Measurements from ENCODE around the gene PTPRK.

The PTPRK gene

DNA sequence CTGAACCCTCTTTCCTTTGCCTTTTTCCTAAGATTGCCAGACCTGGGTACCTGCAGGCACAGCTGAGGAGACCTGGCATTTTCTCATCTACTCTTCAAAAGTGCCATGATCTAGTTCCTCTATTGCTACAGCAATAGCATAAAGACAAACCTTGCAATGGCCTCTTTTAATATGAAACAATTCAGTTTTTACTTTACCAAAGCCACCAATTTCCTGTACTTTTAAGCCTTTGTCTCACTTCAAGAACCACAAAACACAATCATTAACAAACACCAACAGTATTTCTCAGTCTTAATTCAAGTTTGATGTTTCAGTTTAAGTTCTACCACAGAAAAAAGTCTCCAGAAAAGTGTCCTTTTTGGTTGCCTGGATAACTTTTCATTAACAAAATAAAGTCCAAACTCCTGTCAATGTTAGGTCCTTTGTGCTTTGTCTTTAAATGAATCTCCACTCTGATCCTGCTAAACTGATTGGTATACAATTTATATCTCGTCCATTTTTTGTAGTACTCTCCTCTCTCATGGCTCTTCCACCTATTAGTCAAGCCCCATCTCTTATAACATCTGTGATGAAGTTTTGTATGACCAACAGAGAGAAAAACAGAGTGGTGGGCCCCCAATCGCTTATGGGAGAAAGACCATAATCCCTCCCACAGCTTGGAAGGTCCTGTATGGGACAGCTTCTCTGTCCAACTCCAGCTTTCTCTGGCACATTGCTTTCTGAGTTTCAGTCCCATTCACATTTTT is 569.1 kb downstream of the PTPRK start:
- Histone ChIP-seq H3K27ac (ENCODE audit: low read length) (no peak overlapping the region), H3K4me1 (ENCODE audit: low read length) (peaks cover 24% of the 10 kb centered on the region), H3K36me3 (replicated peaks; ENCODE audit: low read depth, low read length) (no peaks in the 10 kb centered on the region), H3K4me2 (ENCODE audit: low read length) (no peak overlapping the region), H3K27me3 (ENCODE audit: low read depth, low read length) (no peaks in the 10 kb centered on the region), H3K4me3 (ENCODE audit: low read length) (no peak overlapping the region), H3K9me3 (ENCODE audit: insufficient read depth, low read length) (no peaks in the 10 kb centered on the region), H4K20me1 (ENCODE audit: insufficient read depth, low read length) (no peaks in the 10 kb centered on the region), H3K79me2 (ENCODE audit: low read length) (no peaks in the 10 kb centered on the region), H3K9ac (ENCODE audit: low read length) (no peak overlapping the region), H2AFZ (ENCODE audit: low read depth, low read length) (0 out of 2 replicates have a peak overlapping the region, but pooled peaks have one; percentile 15)
- TF ChIP-seq EZH2phosphoT487 (IDR thresholded peaks at IDR 0.05; ENCODE audit: low read depth), result no peak
- TF ChIP-seq, protein P1, sequence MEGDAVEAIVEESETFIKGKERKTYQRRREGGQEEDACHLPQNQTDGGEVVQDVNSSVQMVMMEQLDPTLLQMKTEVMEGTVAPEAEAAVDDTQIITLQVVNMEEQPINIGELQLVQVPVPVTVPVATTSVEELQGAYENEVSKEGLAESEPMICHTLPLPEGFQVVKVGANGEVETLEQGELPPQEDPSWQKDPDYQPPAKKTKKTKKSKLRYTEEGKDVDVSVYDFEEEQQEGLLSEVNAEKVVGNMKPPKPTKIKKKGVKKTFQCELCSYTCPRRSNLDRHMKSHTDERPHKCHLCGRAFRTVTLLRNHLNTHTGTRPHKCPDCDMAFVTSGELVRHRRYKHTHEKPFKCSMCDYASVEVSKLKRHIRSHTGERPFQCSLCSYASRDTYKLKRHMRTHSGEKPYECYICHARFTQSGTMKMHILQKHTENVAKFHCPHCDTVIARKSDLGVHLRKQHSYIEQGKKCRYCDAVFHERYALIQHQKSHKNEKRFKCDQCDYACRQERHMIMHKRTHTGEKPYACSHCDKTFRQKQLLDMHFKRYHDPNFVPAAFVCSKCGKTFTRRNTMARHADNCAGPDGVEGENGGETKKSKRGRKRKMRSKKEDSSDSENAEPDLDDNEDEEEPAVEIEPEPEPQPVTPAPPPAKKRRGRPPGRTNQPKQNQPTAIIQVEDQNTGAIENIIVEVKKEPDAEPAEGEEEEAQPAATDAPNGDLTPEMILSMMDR (IDR thresholded peaks at IDR 0.05; ENCODE audit: low read depth, low read length), result no peak

DNA sequence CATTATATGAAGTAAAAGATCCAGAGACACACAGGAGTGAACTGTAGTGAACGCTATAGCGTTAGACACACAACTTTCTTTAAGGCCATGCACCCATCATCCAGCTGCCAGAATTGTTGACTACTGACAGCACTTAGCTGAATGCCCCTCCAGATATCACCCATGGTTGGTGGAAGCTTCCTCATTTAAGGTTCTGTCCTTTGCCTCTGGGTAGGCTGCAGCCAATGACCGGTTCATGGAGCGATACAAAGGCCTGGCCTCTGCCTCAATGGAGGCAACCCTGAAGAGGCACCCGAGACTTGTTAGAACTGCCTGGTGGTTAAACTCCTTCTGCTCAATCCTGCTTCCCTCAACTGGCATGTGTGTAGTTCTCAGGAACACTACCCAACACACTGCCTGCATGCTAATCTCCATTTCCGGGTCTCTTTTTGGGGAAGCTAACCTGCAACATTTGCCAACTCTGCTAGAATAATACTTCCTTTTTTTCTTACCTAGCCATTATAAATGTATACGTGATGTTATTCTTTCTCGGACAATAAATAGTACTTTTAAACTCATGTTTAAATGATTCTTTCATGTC is 569.7 kb downstream of the PTPRK start:
- Histone ChIP-seq H4K20me1 (ENCODE audit: insufficient read depth, low read length) (no peaks in the 10 kb centered on the region), H3K4me3 (ENCODE audit: low read length) (no peak overlapping the region), H3K4me2 (ENCODE audit: low read length) (no peak overlapping the region)

GRCh38 chr6:127949251-127949650 is 571.1 kb downstream of the PTPRK start:
- TF ChIP-seq, protein P1 (IDR thresholded peaks at IDR 0.05; ENCODE audit: low read depth, low read length), result no peak
- no peak for TF ChIP-seq EZH2phosphoT487 (IDR thresholded peaks at IDR 0.05; ENCODE audit: low read depth)
- Histone ChIP-seq H3K4me3 (ENCODE audit: low read length) (no peak overlapping the region), H3K27me3 (ENCODE audit: low read depth, low read length) (no peaks in the 10 kb centered on the region), H3K36me3 (replicated peaks; ENCODE audit: low read depth, low read length) (no peaks in the 10 kb centered on the region), H3K9ac (ENCODE audit: low read length) (no peak overlapping the region), H3K79me2 (ENCODE audit: low read length) (no peaks in the 10 kb centered on the region), H2AFZ (ENCODE audit: low read depth, low read length) (no peak overlapping the region), H3K4me1 (ENCODE audit: low read length) (peaks cover 24% of the 10 kb centered on the region), H3K27ac (ENCODE audit: low read length) (no peak overlapping the region), H4K20me1 (ENCODE audit: insufficient read depth, low read length) (no peaks in the 10 kb centered on the region), H3K4me2 (ENCODE audit: low read length) (no peak overlapping the region), H3K9me3 (ENCODE audit: insufficient read depth, low read length) (no peaks in the 10 kb centered on the region)

More for the DNA sequence above, 569.7 kb downstream of the PTPRK start:
- Histone ChIP-seq H3K27ac (ENCODE audit: low read length) (no peak overlapping the region), H3K9ac (ENCODE audit: low read length) (no peak overlapping the region), H3K36me3 (replicated peaks; ENCODE audit: low read depth, low read length) (no peaks in the 10 kb centered on the region), H3K4me1 (ENCODE audit: low read length) (peaks cover 24% of the 10 kb centered on the region), H3K79me2 (ENCODE audit: low read length) (no peaks in the 10 kb centered on the region), H3K27me3 (ENCODE audit: low read depth, low read length) (no peaks in the 10 kb centered on the region), H3K9me3 (ENCODE audit: insufficient read depth, low read length) (no peaks in the 10 kb centered on the region), H2AFZ (ENCODE audit: low read depth, low read length) (peak overlapping the region; percentile 15; the same call in 1 of the 2 replicates)
- TF ChIP-seq, protein P1 (IDR thresholded peaks at IDR 0.05; ENCODE audit: low read depth, low read length), result no peak
- TF ChIP-seq EZH2phosphoT487 (IDR thresholded peaks at IDR 0.05; ENCODE audit: low read depth), result no peak

DNA sequence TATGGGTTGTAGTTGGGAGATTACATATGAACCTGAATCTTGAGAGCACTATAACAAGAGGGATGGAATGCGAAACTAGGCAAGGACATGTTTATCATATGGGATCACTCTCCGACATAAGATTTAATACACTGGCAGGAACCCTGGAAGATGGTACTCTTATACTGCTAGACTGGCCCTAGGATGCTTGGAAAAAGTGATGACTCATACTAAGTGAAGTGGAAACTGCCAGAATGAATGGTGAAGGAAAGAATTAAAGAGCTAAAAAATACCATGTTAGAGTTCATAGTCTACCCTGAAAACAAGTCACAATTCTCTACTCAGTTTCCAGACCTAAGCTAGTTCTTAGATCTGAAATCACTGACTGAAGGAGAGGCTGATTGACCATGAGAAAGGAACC is 574.0 kb downstream of the PTPRK start:
- no peak overlapping the region for H3K27ac ChIP-seq (ENCODE audit: low read length)
- H3K4me3 ChIP-seq (ENCODE audit: low read length), result no peak overlapping the region
- H3K9ac ChIP-seq (ENCODE audit: low read length), result no peak overlapping the region
- H3K36me3 ChIP-seq (replicated peaks; ENCODE audit: low read depth, low read length), result no peaks in the 10 kb centered on the region
- no peak overlapping the region for H3K4me2 ChIP-seq (ENCODE audit: low read length)
- H3K27me3 ChIP-seq (ENCODE audit: low read depth, low read length), result no peaks in the 10 kb centered on the region
- TF ChIP-seq EZH2phosphoT487 (IDR thresholded peaks at IDR 0.05; ENCODE audit: low read depth), result no peak
- no peak overlapping the region for H2AFZ ChIP-seq (ENCODE audit: low read depth, low read length)
- peaks cover 18% of the 10 kb centered on the region for H3K4me1 ChIP-seq (ENCODE audit: low read length)
- no peaks in the 10 kb centered on the region for H3K79me2 ChIP-seq (ENCODE audit: low read length)
- H3K9me3 ChIP-seq (ENCODE audit: insufficient read depth, low read length), result no peaks in the 10 kb centered on the region
- no peaks in the 10 kb centered on the region for H4K20me1 ChIP-seq (ENCODE audit: insufficient read depth, low read length)

All from OCI-LY3 (cell line).